Psoas muscle (tissue), 8 donors: ENCODE measurements around the gene ATP13A3. TPM values are rescaled to one million over a fixed set of nuclear protein-coding genes. Genes with fewer than 3 reads are reported as not detected.

ENCODE experiments used
- ATAC-seq, 4 donors: fragments of 200-7000 bp; cut with Tn5 transposase; one replicate each; pipeline ENCODE4 v1.9.1; 2020; ENCODE audit warnings: moderate library complexity in 3 of 4, mild to moderate bottlenecking in 2 of 4
- DNase-seq, 2 donors: peaks; one replicate each; pipeline ENCODE4 v3.0.0-alpha.2; 2020
- H3K27ac ChIP-seq: fragments of 200-600 bp; one replicate; pipeline ENCODE4 v1.8.0; 2022
- H3K27me3 ChIP-seq, 3 donors: fragments of 200-600 bp in 1 of 3; one replicate each; pipeline versions ENCODE4 v1.6.1 to v1.8.0; 2013 to 2022; ENCODE audit warnings: low read length in 2 of 3, mild to moderate bottlenecking in 2 of 3, moderate library complexity in 1 of 3; ENCODE audit not compliant: insufficient read depth in 3 of 3
- H3K36me3 ChIP-seq, 2 donors: fragments of 200-600 bp in 1 of 2; one replicate each; pipeline versions ENCODE4 v1.6.1 to v1.8.0; 2013 to 2022; ENCODE audit warnings: low read depth in 1 of 2, mild to moderate bottlenecking in 1 of 2, moderate library complexity in 1 of 2; ENCODE audit not compliant: insufficient read depth in 1 of 2
- H3K4me1 ChIP-seq: fragments of 200-600 bp; one replicate; pipeline ENCODE4 v1.8.0; 2022
- H3K4me3 ChIP-seq: fragments of 200-600 bp; one replicate; pipeline ENCODE4 v1.8.0; 2022; ENCODE audit warnings: mild to moderate bottlenecking
- H3K9me3 ChIP-seq: fragments of 200-600 bp; one replicate; pipeline ENCODE4 v1.8.0; 2022
- WGBS, 3 donors: extraction: QIAGEN DNeasy Blood & Tissue Kit; methylation state at CpG; one replicate each; pipeline versions ENCODE4 v1.1.6 to v1.1.7; 2013; 5-methylcytosine and 5-hydroxymethylcytosine counted together
- intact Hi-C, 2 donors: fragments of 100-400 bp; cut with DNase I; formaldehyde crosslinking; loops; one replicate each; pipeline versions ENCODE4 v1.11.0 to v1.14.2; 2022
- polyA plus RNA-seq, 3 donors: library from polyadenylated mRNA; stranded (reverse); fragments of 200-250 nt; gene quantifications; one replicate each; pipeline ENCODE4 v1.2.3, GENCODE V29; 2013
- total RNA-seq, 4 donors: library from RNA; stranded (reverse); fragmentation: NEBNext Ultra II Directional in 2 of 4; extraction: Animal tissue kit (Norgen Biotek cat#: 25700) in 2 of 4; gene quantifications; one replicate each; pipeline versions ENCODE4 v1.2.1 to v1.2.4, GENCODE V29; 2021 to 2023
- TF ChIP-seq, protein P1 (sequence below): fragments of 200-600 bp; IDR thresholded peaks from one replicate; pipeline ENCODE4 v1.8.0; 2022; ENCODE audit warnings: antibody characterized with exemption
- donor health status: healthy with polysubstance abuse.
- donor health status: DM: no; HTN: no; CAD: no; lungs with moderate emphysema.
- donor health status: Bipolar disorder and iron deficiency.
- donor health status: healthy.
- donor health status: DM: yes; HTN: yes; CAD: no.
- donor health status: DM: no; HTN: no; CAD: no.
- donor health status: DM: no; HTN: no; CAD: no.
- donor health status: DM: yes; HTN: yes; CAD: no.

Gene ATP13A3
- total and polyA plus RNA-seq, 7 donors: 10.4 to 72.7 (median 46.6) TPM

DNA sequence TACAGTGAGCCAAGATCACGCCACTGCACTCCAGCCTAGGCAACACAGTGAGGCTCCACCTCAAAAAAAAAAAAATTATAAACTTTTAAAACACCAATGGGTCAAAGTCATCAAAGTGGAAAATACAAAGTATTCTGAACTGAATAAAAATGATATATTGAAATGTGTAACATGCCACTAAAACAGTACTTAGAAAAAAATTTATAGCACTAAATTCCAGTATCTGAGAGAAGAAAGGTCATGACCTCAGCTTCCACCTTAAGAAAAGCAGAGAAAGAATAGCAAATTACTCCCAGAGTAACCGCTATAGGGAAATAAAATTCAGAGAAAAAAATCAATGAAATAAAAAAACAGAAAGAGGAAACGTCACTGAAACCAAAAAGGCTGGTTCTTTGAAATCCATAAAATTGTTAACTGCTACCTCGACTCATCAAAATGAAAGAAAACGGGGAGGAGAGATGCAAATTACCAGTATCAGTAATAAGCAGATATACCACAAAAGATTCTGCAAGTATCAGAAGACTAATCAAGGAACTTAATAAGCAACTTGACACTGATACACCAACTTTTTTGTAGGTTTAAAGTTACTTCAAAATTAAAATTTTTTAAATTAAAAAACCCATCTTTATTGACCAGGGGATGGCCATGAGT, 20.8 kb downstream of the ATP13A3 start:
- DNase-seq (no peak), ATAC-seq (no peak)
- H3K9me3 ChIP-seq: no peaks in the 10 kb centered on the region
- 73 to 78% (median 74%) methylated on average over 5 of the region's 5 CpGs for WGBS, 3 donors
- H3K4me1 ChIP-seq: peaks cover 8% of the 10 kb centered on the region
- H3K27me3 ChIP-seq: no peaks in the 10 kb centered on the region
- no peak overlapping the region for H3K4me3 ChIP-seq
- no peaks in the 10 kb centered on the region for H3K36me3 ChIP-seq
- H3K27ac ChIP-seq: no peak overlapping the region
- intact Hi-C loops: no loop called here
- TF ChIP-seq, protein P1, sequence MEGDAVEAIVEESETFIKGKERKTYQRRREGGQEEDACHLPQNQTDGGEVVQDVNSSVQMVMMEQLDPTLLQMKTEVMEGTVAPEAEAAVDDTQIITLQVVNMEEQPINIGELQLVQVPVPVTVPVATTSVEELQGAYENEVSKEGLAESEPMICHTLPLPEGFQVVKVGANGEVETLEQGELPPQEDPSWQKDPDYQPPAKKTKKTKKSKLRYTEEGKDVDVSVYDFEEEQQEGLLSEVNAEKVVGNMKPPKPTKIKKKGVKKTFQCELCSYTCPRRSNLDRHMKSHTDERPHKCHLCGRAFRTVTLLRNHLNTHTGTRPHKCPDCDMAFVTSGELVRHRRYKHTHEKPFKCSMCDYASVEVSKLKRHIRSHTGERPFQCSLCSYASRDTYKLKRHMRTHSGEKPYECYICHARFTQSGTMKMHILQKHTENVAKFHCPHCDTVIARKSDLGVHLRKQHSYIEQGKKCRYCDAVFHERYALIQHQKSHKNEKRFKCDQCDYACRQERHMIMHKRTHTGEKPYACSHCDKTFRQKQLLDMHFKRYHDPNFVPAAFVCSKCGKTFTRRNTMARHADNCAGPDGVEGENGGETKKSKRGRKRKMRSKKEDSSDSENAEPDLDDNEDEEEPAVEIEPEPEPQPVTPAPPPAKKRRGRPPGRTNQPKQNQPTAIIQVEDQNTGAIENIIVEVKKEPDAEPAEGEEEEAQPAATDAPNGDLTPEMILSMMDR: no peak

DNA sequence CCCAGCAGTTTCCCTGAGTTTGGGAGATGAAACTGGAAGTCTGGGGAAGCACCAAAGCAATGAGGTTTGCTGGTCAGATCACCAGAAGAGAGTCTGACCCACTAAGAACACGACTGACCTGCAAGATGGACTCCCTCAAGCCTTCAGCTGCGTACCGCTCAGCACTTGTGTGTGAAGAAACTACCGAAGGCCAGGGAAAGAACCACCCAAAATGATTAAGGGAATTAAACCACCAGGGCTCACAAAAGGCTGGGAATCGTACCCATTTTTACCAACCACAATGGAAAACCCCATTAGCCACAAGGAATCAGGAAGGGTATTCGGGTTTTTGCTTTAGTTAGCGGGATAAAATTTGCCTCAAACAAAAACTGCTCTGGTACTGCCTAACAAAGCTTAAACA, 21.6 kb downstream of the ATP13A3 start:
- Histone ChIP-seq H3K4me1 (peaks cover 6% of the 10 kb centered on the region), H3K36me3 (peaks cover 0 to 5% of the 10 kb centered on the region in 2 donors), H3K4me3 (no peak overlapping the region), H3K9me3 (no peaks in the 10 kb centered on the region), H3K27me3 (no peaks in the 10 kb centered on the region), H3K27ac (no peak overlapping the region)
- intact Hi-C loops: no loop called here
- WGBS, 3 donors: 92 to 95% (median 95%) methylated on average over 7 of the region's 7 CpGs
- TF ChIP-seq, protein P1: no peak
- DNase-seq: no peak
- no peak for ATAC-seq

DNA sequence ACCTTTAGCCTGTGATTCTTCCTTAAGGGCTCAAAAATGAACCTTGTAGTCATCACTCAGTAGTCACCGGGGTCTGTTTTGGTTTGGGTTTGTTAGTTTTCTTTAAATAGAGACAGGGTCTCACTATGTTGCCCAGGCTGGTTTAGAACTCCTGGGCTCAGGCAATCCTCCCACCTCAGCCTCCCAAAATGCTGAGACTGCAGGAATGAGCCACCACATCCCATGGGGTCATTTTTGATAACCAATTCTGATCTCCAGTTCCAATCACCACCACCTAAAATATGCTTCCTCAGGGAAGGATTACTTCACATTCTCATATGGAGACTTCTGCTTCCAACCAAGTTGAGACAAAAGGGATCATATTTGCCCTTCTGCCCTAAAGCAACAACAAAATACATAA, 22.1 kb downstream of the ATP13A3 start:
- H3K4me3 ChIP-seq: no peak overlapping the region
- H3K36me3 ChIP-seq: peaks cover 3 to 11% of the 10 kb centered on the region in 2 donors
- H3K27ac ChIP-seq: no peak overlapping the region
- no peak for ATAC-seq
- WGBS, 3 donors: 92 to 95% (median 94%) methylated on average over 1 of the region's 1 CpG
- no peak for DNase-seq
- H3K27me3 ChIP-seq: no peaks in the 10 kb centered on the region
- H3K4me1 ChIP-seq: peaks cover under 1% of the 10 kb centered on the region
- H3K9me3 ChIP-seq: no peaks in the 10 kb centered on the region
- TF ChIP-seq, protein P1: no peak
- intact Hi-C loops: no loop called here

DNA sequence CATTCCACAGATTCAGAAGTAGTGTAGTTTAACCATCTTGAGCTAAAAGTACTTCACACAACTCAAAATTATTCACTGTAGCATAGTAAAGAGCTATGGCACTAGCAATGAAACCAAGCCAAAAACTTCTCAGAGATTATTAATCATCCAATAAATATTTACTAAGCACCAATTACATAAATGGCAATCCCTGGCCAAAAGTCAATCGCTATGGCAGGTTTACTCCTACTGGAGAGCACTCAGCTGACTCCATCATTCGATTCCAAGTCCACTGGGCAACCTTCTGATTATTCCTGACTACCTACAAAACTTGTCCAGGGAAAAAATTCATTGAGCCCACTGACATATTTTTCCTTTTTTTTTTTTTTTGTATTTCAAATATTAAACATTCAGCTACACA, 23.9 kb downstream of the ATP13A3 start:
- intact Hi-C loops: no loop called here
- no peak overlapping the region for H3K27ac ChIP-seq
- TF ChIP-seq, protein P1: no peak
- ATAC-seq (no peak), DNase-seq (no peak)
- H3K27me3 ChIP-seq: no peaks in the 10 kb centered on the region
- H3K4me1 ChIP-seq: no peaks in the 10 kb centered on the region
- no peak overlapping the region for H3K4me3 ChIP-seq
- peaks cover 3 to 28% of the 10 kb centered on the region in 2 donors for H3K36me3 ChIP-seq
- H3K9me3 ChIP-seq: no peaks in the 10 kb centered on the region
- 95 to 98% (median 97%) methylated on average over 2 of the region's 2 CpGs for WGBS, 3 donors

DNA sequence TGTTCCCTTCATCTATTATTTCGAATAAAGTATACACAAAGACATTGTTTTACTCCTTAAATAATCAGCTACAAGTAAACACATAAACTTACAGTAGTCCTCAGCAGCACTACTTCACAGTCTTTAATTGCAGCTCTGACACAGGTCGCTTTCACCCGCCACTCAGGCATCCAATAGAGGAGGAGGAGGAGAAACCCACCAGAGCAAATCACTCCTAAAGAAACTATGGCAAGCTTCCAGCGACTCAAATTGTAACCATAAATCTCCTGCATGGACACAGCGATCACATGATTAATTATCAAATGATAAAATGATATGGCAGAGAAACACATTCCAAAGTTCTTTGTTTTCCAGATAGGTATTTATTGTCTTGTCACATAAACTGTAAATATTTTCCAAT, 26.2 kb downstream of the ATP13A3 start:
- 82 to 88% (median 84%) methylated on average over 5 of the region's 5 CpGs for WGBS, 3 donors
- peaks cover 3 to 49% of the 10 kb centered on the region in 2 donors for H3K36me3 ChIP-seq
- H3K27me3 ChIP-seq: no peaks in the 10 kb centered on the region

More for the DNA sequence above, 26.2 kb downstream of the ATP13A3 start:
- H3K27ac ChIP-seq: no peak overlapping the region
- ATAC-seq (no peak), DNase-seq (no peak)
- TF ChIP-seq, protein P1: no peak
- no peaks in the 10 kb centered on the region for H3K4me1 ChIP-seq
- H3K4me3 ChIP-seq: no peak overlapping the region
- H3K9me3 ChIP-seq: no peaks in the 10 kb centered on the region
- intact Hi-C loops: no loop called here
